PC-9 (cell line): ENCODE measurements around the gene ALK.

Source experiments
- CTCF ChIP-seq: fragments of 200-600 bp; sonication (generic); conservative IDR thresholded peaks from 2 replicates; pipeline ENCODE4 v1.6.1; 2017; ENCODE audit warnings: mixed run types, antibody characterized with exemption, mild to moderate bottlenecking, moderate library complexity
- EZH2 ChIP-seq: fragments of 200-600 bp; sonication (generic); IDR thresholded peaks from 2 replicates; pipeline ENCODE4 v1.8.0; 2017; ENCODE audit warnings: antibody characterized with exemption, low read depth

- TF ChIP-seq CTCF = no peak
- no peak for TF ChIP-seq EZH2
Observed at GRCh38 chr2:29489568-29489967, 431.8 kb downstream of the ALK start.
